PC-9 (cell line): ENCODE data around the gene DUSP23.

Source experiments
- CTCF ChIP-seq: fragments of 200-600 bp; sonication (generic); conservative IDR thresholded peaks from 2 replicates; pipeline ENCODE4 v1.6.1; 2017; ENCODE audit warnings: mixed run types, antibody characterized with exemption, mild to moderate bottlenecking, moderate library complexity
- EZH2 ChIP-seq: fragments of 200-600 bp; sonication (generic); IDR thresholded peaks from 2 replicates; pipeline ENCODE4 v1.8.0; 2017; ENCODE audit warnings: antibody characterized with exemption, low read depth

GRCh38 chr1:159825564-159825963 is 44.8 kb downstream of the DUSP23 start:
- TF ChIP-seq CTCF, result no peak
- TF ChIP-seq EZH2, result no peak
